K562 (cell line): Measurements from ENCODE around the gene GGNBP2. TPM values are rescaled to one million over a fixed set of nuclear protein-coding genes. Genes with fewer than 3 reads are reported as not detected.

Experiments used
- BRF1 ChIP-seq: IDR thresholded peaks from 3 replicates; pipeline ENCODE4 v1.6.1; 2011; ENCODE audit warnings: borderline replicate concordance, mild to moderate bottlenecking; ENCODE audit not compliant: insufficient read length; ENCODE audit errors: extremely low read depth
- CCNT2 ChIP-seq: IDR thresholded peaks from 2 replicates; pipeline ENCODE4 v1.6.1; 2011; ENCODE audit warnings: borderline replicate concordance, low read depth, mild to moderate bottlenecking, moderate library complexity, mixed read lengths, low read length; ENCODE audit not compliant: insufficient read length; ENCODE audit errors: extremely low read depth
- CHD4 ChIP-seq: fragments of 200-600 bp; sonication (generic); IDR thresholded peaks from 3 replicates; pipeline ENCODE4 v1.6.1; 2012; ENCODE audit warnings: low read depth, mild to moderate bottlenecking, mixed read lengths, low read length, inconsistent platforms; ENCODE audit not compliant: insufficient read depth, insufficient replicate concordance, poor library complexity, severe bottlenecking
- EGR1 ChIP-seq: fragments of 450-650 bp; conservative IDR thresholded peaks from 2 replicates; pipeline ENCODE4 v1.6.1; 2017; ENCODE audit warnings: mild to moderate bottlenecking
- ERF ChIP-seq: fragments of 450-650 bp; formaldehyde crosslinking; IDR thresholded peaks from 2 replicates; pipeline ENCODE4 v1.4.0; 2020; ENCODE audit warnings: mild to moderate bottlenecking, mixed read lengths
- FOXO4 ChIP-seq: fragments of 450-650 bp; formaldehyde crosslinking; IDR thresholded peaks from 2 replicates; pipeline ENCODE4 v1.4.0; 2020; ENCODE audit warnings: mild to moderate bottlenecking, moderate library complexity
- HOMEZ ChIP-seq: fragments of 250-450 bp; sonication (Bioruptor Pico); IDR thresholded peaks from 2 replicates; pipeline ENCODE4 v1.4.0; 2020; ENCODE audit warnings: mild to moderate bottlenecking, moderate library complexity
- MYBL2 ChIP-seq, 2 experiments: fragments of 450-650 bp in 1 of 2; sonication (generic) in 1 of 2; formaldehyde crosslinking in 1 of 2; IDR thresholded peaks; 2 replicates each; pipeline versions ENCODE4 v1.6.1 to v1.8.1; 2017 to 2022; ENCODE audit warnings: borderline replicate concordance in 1 of 2, inconsistent platforms in 1 of 2, low read depth in 1 of 2, mild to moderate bottlenecking in 1 of 2, missing genetic modification reagents in 1 of 2, moderate library complexity in 1 of 2
- NFE2 ChIP-seq: IDR thresholded peaks from 2 replicates; pipeline ENCODE4 v1.6.1; 2014; ENCODE audit warnings: antibody characterized with exemption, low read depth
- NFRKB ChIP-seq: fragments of 450-650 bp; IDR thresholded peaks from 2 replicates; pipeline ENCODE4 v1.6.1; 2016; ENCODE audit warnings: low read depth
- NKRF ChIP-seq: fragments of 450-650 bp; IDR thresholded peaks from 2 replicates; pipeline ENCODE4 v1.6.1; 2016; ENCODE audit warnings: borderline replicate concordance
- POLR2AphosphoS2 ChIP-seq: IDR thresholded peaks from 2 replicates; pipeline ENCODE4 v1.6.1; 2012; ENCODE audit warnings: low read length, improper control_type of control experiment
- ZBTB26 ChIP-seq: fragments of 450-650 bp; formaldehyde crosslinking; IDR thresholded peaks from 2 replicates; pipeline ENCODE4 v1.4.0; 2022; ENCODE audit warnings: missing genetic modification characterization
- ZNF384 ChIP-seq: IDR thresholded peaks from 2 replicates; pipeline ENCODE4 v1.6.1; 2012; ENCODE audit warnings: low read depth, low read length, improper control_type of control experiment
- polyA plus RNA-seq, 8 experiments: library from polyadenylated mRNA; depleted of rRNA in 4 of 8; stranded (reverse) in 5 of 8; unstranded in 3 of 8; fragments of >200 nt; fragmentation: Nextera tagmentation in 2 of 8; fragmentation: Illumina TruSeq in 1 of 8; extraction: Ambion mirVana in 2 of 8; extraction: Trizol in 1 of 8; gene quantifications; 2 replicates each; pipeline versions ENCODE4 v1.2.1 to v1.2.3, GENCODE V29; 2011 to 2014; ENCODE audit warnings: inconsistent platforms in 1 of 8, missing spikeins in 1 of 8
- total RNA-seq, 7 experiments: library from RNA; depleted of rRNA in 6 of 7; stranded (reverse); fragments of >200 nt in 6 of 7; fragmentation: Illumina TruSeq in 2 of 7; extraction: Trizol in 2 of 7; gene quantifications; 2 replicates each; pipeline versions ENCODE4 v1.2.1 to v1.2.3, GENCODE V29; 2011 to 2021; ENCODE audit warnings: low replicate concordance in 1 of 7

The GGNBP2 gene
- total and polyA plus RNA-seq, 9 of the 15 experiments (the other 6 are each of a cell fraction or from before 2014, with no cell fraction given): 35.7 to 96.6 (median 64.1) TPM

- TF ChIP-seq NKRF (0 out of 2 replicates have a peak, but pooled peaks have one; percentile 10), EGR1 (peak; percentile 47), MYBL2 (IDR thresholded peaks at IDR 0.05; ENCODE audit: low read depth) (no peak), MYBL2 (CRISPR knock-in tag; IDR thresholded peaks at IDR 0.05; ENCODE audit: borderline replicate concordance) (no peak), POLR2AphosphoS2 (peak; percentile 28; the same call in 1 of the 2 replicates), CHD4 (peak; percentile 39), NFE2 (no peak), NFRKB (peak; percentile 18; the same call in 1 of the 2 replicates), CCNT2 (no peak), FOXO4 (CRISPR knock-in tag) (no peak), ERF (CRISPR knock-in tag) (no peak), BRF1 (no peak), ZBTB26 (CRISPR knock-in tag) (no peak), ZNF384 (no peak), HOMEZ (CRISPR knock-in tag) (no peak)
Measured at GRCh38 chr17:36533935-36534839, 10.5 kb upstream of the GGNBP2 start (continued).
